Mesothelial cell of epicardium (in vitro differentiated cells): Measurements from ENCODE around the gene NFKBIB. TPM values are rescaled to one million over a fixed set of nuclear protein-coding genes. Genes with fewer than 3 reads are reported as not detected.
"Not testable (repeated sequence)": the region's sequence is repeated elsewhere in the genome, so short reads cannot be mapped to it uniquely, and the experiment has no call there.

Experiments used
- DNase-seq, 2 experiments: peaks; one replicate each; pipeline ENCODE4 v3.0.0; 2021; ENCODE audit warnings: low spot score in 2 of 2; ENCODE audit not compliant: unreplicated experiment in 2 of 2
- H3K27ac Mint-ChIP-seq: 2 replicates; pipeline ENCODE4 v1.8.0; 2021; ENCODE audit warnings: mixed read lengths
- H3K27me3 Mint-ChIP-seq: 2 replicates; pipeline ENCODE4 v1.8.0; 2021; ENCODE audit warnings: low read depth, mixed read lengths
- H3K36me3 Mint-ChIP-seq: 2 replicates; pipeline ENCODE4 v1.8.0; 2021; ENCODE audit warnings: mixed read lengths
- H3K4me1 Mint-ChIP-seq: 2 replicates; pipeline ENCODE4 v1.8.0; 2021; ENCODE audit warnings: mixed read lengths
- H3K4me3 Mint-ChIP-seq: 2 replicates; pipeline ENCODE4 v1.8.0; 2021; ENCODE audit warnings: mild to moderate bottlenecking, moderate library complexity, mixed read lengths
- H3K9me3 Mint-ChIP-seq: 2 replicates; pipeline ENCODE4 v1.8.0; 2021; ENCODE audit warnings: mixed read lengths
- total RNA-seq: library from RNA; stranded (reverse); gene quantifications from 3 replicates; pipeline ENCODE4 v1.2.1, GENCODE V29; 2021
- TF ChIP-seq, protein P1 (sequence below): fragments of 200-600 bp; sonication (generic); IDR thresholded peaks from one replicate; pipeline ENCODE4 v1.5.0; 2021; ENCODE audit warnings: antibody characterized with exemption; ENCODE audit not compliant: unreplicated experiment

The NFKBIB gene
- total RNA-seq, 1 donor from 2014 or later: 13.9 TPM

DNA sequence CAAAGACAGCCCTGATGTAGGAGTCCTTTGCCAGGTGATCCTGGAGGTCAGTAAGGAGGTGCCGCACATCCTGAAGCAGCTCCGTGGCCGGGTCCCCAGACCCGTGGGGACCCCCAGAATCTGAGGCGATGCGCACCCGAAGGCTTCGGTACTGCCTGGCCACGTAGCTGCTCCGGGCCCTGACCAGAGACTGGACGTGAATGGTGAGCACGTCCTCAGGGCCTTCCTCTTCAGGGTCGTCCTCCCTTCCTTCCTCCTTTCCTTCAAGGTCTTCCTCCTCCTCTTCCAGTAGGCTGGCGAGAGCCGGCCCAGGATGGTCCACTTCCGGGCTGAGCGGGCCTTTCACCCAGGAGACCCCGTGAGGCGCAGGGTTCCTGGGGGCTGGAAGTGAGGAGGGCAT, 29.2 kb upstream of the NFKBIB start:
- no peaks in the 10 kb centered on the region for H3K36me3 Mint-ChIP-seq
- H3K4me3 Mint-ChIP-seq: peak overlapping the region; percentile 47
- H3K27me3 Mint-ChIP-seq: peaks cover 24% of the 10 kb centered on the region
- TF ChIP-seq, protein P1, sequence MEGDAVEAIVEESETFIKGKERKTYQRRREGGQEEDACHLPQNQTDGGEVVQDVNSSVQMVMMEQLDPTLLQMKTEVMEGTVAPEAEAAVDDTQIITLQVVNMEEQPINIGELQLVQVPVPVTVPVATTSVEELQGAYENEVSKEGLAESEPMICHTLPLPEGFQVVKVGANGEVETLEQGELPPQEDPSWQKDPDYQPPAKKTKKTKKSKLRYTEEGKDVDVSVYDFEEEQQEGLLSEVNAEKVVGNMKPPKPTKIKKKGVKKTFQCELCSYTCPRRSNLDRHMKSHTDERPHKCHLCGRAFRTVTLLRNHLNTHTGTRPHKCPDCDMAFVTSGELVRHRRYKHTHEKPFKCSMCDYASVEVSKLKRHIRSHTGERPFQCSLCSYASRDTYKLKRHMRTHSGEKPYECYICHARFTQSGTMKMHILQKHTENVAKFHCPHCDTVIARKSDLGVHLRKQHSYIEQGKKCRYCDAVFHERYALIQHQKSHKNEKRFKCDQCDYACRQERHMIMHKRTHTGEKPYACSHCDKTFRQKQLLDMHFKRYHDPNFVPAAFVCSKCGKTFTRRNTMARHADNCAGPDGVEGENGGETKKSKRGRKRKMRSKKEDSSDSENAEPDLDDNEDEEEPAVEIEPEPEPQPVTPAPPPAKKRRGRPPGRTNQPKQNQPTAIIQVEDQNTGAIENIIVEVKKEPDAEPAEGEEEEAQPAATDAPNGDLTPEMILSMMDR: no peak
- H3K9me3 Mint-ChIP-seq: no peaks in the 10 kb centered on the region
- peaks cover 6% of the 10 kb centered on the region for H3K4me1 Mint-ChIP-seq
- H3K27ac Mint-ChIP-seq: no peak overlapping the region
- DNase-seq: no peak

DNA sequence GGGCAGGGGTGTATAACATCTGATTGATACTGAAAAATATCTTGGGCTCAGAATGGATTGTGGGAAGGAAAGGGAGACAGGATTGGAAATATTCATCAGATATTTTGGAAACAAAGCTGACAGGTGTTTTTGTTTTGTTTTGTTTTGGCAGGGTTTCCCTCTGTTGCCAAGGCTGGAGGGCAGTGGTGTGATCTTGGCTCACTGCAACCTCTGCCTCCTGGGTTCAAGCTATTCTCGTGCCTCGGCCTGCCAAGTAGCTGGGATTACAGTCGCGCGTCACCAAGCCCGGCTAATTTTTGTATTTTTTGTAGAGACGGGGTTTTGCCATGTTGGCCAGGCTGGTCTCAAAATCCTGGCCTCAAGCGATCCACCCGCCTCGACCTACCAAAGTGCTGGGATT, 26.4 kb upstream of the NFKBIB start:
- H3K9me3 Mint-ChIP-seq, H3K36me3 Mint-ChIP-seq, H3K4me3 Mint-ChIP-seq, DNase-seq, H3K27ac Mint-ChIP-seq: not testable (repeated sequence)
- Mint-ChIP-seq H3K4me1 (peaks cover 14% of the 10 kb centered on the region), H3K27me3 (peaks cover 16% of the 10 kb centered on the region)

DNA sequence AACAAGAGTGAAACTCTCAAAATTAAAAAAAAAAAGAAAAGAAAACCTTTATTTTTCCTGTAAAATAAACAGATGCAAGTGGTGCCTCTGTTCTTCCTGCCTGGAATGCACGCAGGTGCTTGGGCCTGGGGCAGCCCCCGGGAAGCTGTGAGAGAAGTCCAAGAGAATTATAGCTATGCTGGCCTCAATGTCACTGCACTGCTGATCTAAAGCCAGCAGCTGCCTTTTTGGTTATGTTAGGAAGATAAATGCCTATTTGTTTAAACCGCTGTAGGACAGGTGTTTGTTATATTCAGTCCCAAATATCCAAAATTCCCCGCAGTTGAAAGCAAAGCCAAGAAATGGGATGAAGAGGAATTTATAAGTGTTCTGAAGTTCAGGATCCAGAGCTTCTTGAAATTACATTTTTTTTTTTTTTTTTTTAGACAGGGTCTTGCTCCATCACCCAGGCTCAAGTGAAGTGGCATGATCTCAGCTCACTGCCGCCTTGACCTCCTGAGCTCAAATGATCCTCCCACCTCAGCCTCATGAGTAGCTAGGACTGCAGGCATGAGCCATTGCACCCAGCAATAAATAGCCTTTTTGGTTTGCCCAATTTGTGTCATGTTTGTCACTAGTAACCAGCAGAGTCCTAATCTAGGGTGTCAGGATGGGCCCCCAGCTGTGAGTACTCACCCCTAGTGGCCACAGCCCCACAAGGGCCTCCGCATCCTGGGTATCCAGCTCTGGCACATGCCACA, 23.9 kb upstream of the NFKBIB start:
- DNase-seq: no peak
- Mint-ChIP-seq H3K36me3 (peaks cover 2% of the 10 kb centered on the region), H3K27me3 (no peaks in the 10 kb centered on the region), H3K4me3 (no peak overlapping the region), H3K4me1 (peaks cover 8% of the 10 kb centered on the region), H3K27ac (no peak overlapping the region), H3K9me3 (no peaks in the 10 kb centered on the region)
- TF ChIP-seq, protein P1: no peak

DNA sequence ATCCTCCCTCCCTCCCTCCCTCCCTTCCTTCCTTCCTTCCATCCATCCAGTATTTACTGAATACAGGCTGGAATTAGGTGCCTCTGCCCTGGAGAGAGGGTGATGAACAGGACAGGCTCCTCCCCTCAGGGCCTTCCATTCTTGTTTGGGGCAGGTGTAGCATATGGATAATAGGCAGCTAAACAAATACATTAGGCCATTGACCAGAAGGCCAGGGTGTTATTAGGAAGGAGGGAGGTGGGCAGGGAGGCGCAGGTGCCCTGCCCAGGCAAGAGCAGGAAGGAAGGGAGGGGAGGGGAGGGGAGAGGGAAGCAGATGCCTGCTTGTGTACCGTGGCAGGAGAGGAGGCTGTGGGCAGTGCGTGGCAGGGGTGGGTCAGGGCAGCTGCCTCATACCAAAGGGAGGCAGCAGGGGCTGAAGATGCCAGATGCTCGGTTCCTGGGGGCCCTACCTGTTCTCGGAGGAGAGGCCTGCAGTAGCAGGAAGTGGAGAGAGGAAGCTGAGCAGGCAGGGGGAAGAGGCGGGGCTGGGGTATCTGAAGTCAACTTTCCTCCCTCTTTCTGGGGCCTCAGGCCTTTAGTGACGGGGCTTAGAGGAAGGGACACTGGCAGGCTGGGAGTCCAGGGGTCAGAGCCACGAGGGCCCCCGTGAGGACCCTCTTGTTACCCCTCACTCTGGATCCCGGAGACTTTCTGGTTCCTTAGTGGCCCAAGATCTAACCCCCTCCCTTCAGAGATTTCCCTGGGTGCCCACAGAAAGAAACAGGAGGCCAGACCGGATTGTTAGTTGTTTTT, 21.8 kb upstream of the NFKBIB start, which contains the start of gene RINL:
RINL (minus strand) TSS at position 495 of the 794 bp plus-strand sequence. CDS start 1,533 bp downstream, outside the sequence.
- Mint-ChIP-seq H3K4me3 (no peak within 1 kb of the TSS), H3K27me3 (no peaks in the 10 kb centered on the region), H3K9me3 (no peaks in the 10 kb centered on the region), H3K4me1 (peaks cover 8% of the 10 kb centered on the region), H3K27ac (peak within 1 kb of the TSS; percentile 64), H3K36me3 (peaks cover 9% of the 10 kb centered on the region)
- DNase-seq: no peak
- TF ChIP-seq, protein P1: no peak

DNA sequence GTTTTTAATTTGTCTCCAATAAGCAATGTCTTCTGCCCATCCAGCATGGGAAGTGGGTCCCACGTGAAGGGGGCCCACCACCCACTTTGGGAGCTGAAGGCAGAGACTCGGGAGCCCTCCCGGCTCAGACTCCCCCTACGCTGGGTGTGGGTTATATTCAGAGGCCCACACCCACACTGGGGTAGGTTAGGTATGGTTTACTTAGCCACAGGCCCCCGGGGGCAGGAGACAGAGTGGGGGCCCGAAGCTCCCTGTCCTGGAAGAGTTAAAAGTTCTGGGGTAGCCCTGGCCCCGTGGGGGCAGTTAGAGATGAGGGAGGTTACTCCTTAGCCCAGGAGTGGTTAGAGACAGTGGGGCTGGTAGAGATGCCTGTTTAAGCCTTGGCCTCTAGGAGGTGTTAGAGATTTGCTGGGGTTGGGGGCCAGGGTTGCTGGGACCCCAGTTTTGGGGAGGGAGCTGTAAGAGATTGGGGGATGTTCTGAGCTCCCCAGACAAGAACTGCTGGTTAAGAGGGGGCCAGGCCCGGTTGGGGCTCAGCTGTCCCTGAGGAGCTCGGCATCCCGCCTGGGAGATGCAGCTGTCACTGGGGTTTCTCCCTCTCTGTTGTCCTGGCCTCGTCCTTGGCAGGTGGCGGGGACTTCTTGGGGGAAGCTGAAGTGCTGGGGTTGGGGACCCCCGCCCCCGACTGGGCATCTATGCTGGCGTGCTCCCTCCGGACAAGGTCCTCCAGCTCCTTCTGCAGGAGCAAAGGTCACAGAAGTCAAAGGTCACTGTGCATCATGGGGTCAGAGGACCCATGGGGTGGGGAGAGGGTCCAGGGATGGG, 21.0 kb upstream of the NFKBIB start:
- Mint-ChIP-seq H3K4me1 (peaks cover 8% of the 10 kb centered on the region), H3K27ac (peak overlapping the region; percentile 64), H3K4me3 (no peak overlapping the region), H3K9me3 (no peaks in the 10 kb centered on the region), H3K27me3 (no peaks in the 10 kb centered on the region), H3K36me3 (peaks cover 14% of the 10 kb centered on the region)
- no peak for DNase-seq
- TF ChIP-seq, protein P1: no peak
